HG03039 (cell line): ENCODE data around the gene UTP4.
"Not testable (repeated sequence)": the region's sequence is repeated elsewhere in the genome, so short reads cannot be mapped to it uniquely, and the experiment has no call there.

Experiments used
- ATAC-seq: cut with Tn5 transposase; IDR thresholded peaks from one replicate; pipeline ENCODE4 v1.9.1; 2021; ENCODE audit warnings: mild to moderate bottlenecking, moderate library complexity; ENCODE audit not compliant: unreplicated experiment

The UTP4 gene

GRCh38 chr16:69109486-69110270 is 22.8 kb upstream of the UTP4 start:
- ATAC-seq = no peak

- no peak for ATAC-seq
Measured at GRCh38 chr16:69110406-69110805, 22.0 kb upstream of the UTP4 start.

- ATAC-seq = no peak
Measured at GRCh38 chr16:69111216-69111875, 21.1 kb upstream of the UTP4 start.

GRCh38 chr16:69111876-69112230 is 20.6 kb upstream of the UTP4 start:
- no peak for ATAC-seq

- peak; percentile 53 for ATAC-seq
Measured at GRCh38 chr16:69112285-69113129, 19.9 kb upstream of the UTP4 start.

- no peak for ATAC-seq
Measured at GRCh38 chr16:69113216-69113615, 19.2 kb upstream of the UTP4 start.

- no peak for ATAC-seq
Measured at GRCh38 chr16:69114346-69114975, 18.0 kb upstream of the UTP4 start.

- no peak for ATAC-seq
Measured at GRCh38 chr16:69114976-69115355, 17.5 kb upstream of the UTP4 start.

GRCh38 chr16:69115361-69115760 is 17.1 kb upstream of the UTP4 start:
- ATAC-seq = no peak

GRCh38 chr16:69115837-69116236 is 16.6 kb upstream of the UTP4 start:
- ATAC-seq = no peak

- ATAC-seq = no peak
Measured at GRCh38 chr16:69116256-69116875, 16.1 kb upstream of the UTP4 start.

- ATAC-seq = no peak
Measured at GRCh38 chr16:69116906-69117305, 15.5 kb upstream of the UTP4 start.

GRCh38 chr16:69118468-69118867 is 14.0 kb upstream of the UTP4 start:
- ATAC-seq = no peak

GRCh38 chr16:69118994-69119393 is 13.5 kb upstream of the UTP4 start:
- ATAC-seq = no peak

GRCh38 chr16:69119536-69119935 is 12.9 kb upstream of the UTP4 start:
- no peak for ATAC-seq

- ATAC-seq = no peak
Measured at GRCh38 chr16:69120096-69120664, 12.3 kb upstream of the UTP4 start.

GRCh38 chr16:69123910-69124309 is 8.5 kb upstream of the UTP4 start:
- no peak for ATAC-seq

GRCh38 chr16:69124406-69124805 is 8.0 kb upstream of the UTP4 start:
- ATAC-seq = not testable (repeated sequence)

GRCh38 chr16:69124961-69125360 is 7.5 kb upstream of the UTP4 start:
- not testable (repeated sequence) for ATAC-seq

GRCh38 chr16:69126221-69126620 is 6.2 kb upstream of the UTP4 start:
- ATAC-seq = no peak
